HepG2 (cell line): ENCODE results near the gene SPRYD3. TPM values are rescaled to one million over a fixed set of nuclear protein-coding genes. Genes with fewer than 3 reads are reported as not detected.

Source experiments
- ATF5 ChIP-seq: sonication (generic); formaldehyde crosslinking; IDR thresholded peaks from 2 replicates; pipeline ENCODE4 v1.4.0; 2020; ENCODE audit warnings: mild to moderate bottlenecking, low read depth, missing genetic modification reagents
- ATF6 ChIP-seq: sonication (generic); formaldehyde crosslinking; conservative IDR thresholded peaks from 2 replicates; pipeline ENCODE4 v1.4.0; 2020; ENCODE audit warnings: missing genetic modification reagents
- BCL6 ChIP-seq: IDR thresholded peaks from 2 replicates; pipeline ENCODE4 v1.6.1; 2016; ENCODE audit warnings: missing genetic modification reagents, missing compliant biosample characterization
- ELF1 ChIP-seq: sonication (generic); formaldehyde crosslinking; IDR thresholded peaks from 2 replicates; pipeline ENCODE4 v1.4.0; 2020; ENCODE audit warnings: missing genetic modification reagents
- GATAD1 ChIP-seq: IDR thresholded peaks from 2 replicates; pipeline ENCODE4 v1.6.1; 2016; ENCODE audit warnings: missing genetic modification reagents, missing compliant biosample characterization
- HDAC6 ChIP-seq: fragments of 200-600 bp; sonication (generic); IDR thresholded peaks from 2 replicates; pipeline ENCODE4 v1.7.0; 2017; ENCODE audit warnings: mild to moderate bottlenecking, antibody characterized with exemption, low read length, low read depth
- HNRNPL ChIP-seq: fragments of 200-400 bp; formaldehyde crosslinking; IDR thresholded peaks from 2 replicates; pipeline ENCODE4 v1.6.1; 2017; ENCODE audit warnings: mild to moderate bottlenecking, low read depth, low read length
- HOXA3 ChIP-seq: sonication (generic); formaldehyde crosslinking; IDR thresholded peaks from 2 replicates; pipeline ENCODE4 v1.5.0; 2020; ENCODE audit warnings: missing genetic modification reagents
- JUND ChIP-seq: sonication (generic); formaldehyde crosslinking; IDR thresholded peaks from 2 replicates; pipeline ENCODE4 v1.8.0; 2022; ENCODE audit warnings: mild to moderate bottlenecking, missing genetic modification reagents
- MYPOP ChIP-seq: sonication (generic); formaldehyde crosslinking; IDR thresholded peaks from 2 replicates; pipeline ENCODE4 v1.8.1; 2023; ENCODE audit warnings: mild to moderate bottlenecking, moderate library complexity, missing genetic modification reagents
- NR2C2 ChIP-seq: sonication (generic); formaldehyde crosslinking; IDR thresholded peaks from 2 replicates; pipeline ENCODE4 v1.4.0; 2020; ENCODE audit warnings: missing genetic modification reagents, mild to moderate bottlenecking, moderate library complexity, borderline replicate concordance
- RORA ChIP-seq: sonication (generic); formaldehyde crosslinking; IDR thresholded peaks from 2 replicates; pipeline ENCODE4 v1.5.0; 2020; ENCODE audit warnings: mild to moderate bottlenecking, missing genetic modification reagents, moderate library complexity
- XBP1 ChIP-seq: sonication (generic); formaldehyde crosslinking; IDR thresholded peaks from 2 replicates; pipeline ENCODE4 v1.5.0; 2020; ENCODE audit warnings: missing genetic modification reagents
- ZBTB25 ChIP-seq: IDR thresholded peaks from 2 replicates; pipeline ENCODE4 v1.6.1; 2018; ENCODE audit warnings: missing genetic modification reagents
- ZBTB8A ChIP-seq: sonication (generic); formaldehyde crosslinking; IDR thresholded peaks from 2 replicates; pipeline ENCODE4 v1.4.0; 2020; ENCODE audit warnings: mild to moderate bottlenecking, low read depth, missing genetic modification reagents, borderline replicate concordance
- ZGPAT ChIP-seq: IDR thresholded peaks from 2 replicates; pipeline ENCODE4 v1.6.1; 2016; ENCODE audit warnings: mild to moderate bottlenecking
- ZNF251 ChIP-seq: sonication (generic); formaldehyde crosslinking; IDR thresholded peaks from 2 replicates; pipeline ENCODE4 v1.9.0; 2021; ENCODE audit warnings: mild to moderate bottlenecking, missing genetic modification reagents
- ZNF296 ChIP-seq: sonication (generic); formaldehyde crosslinking; conservative IDR thresholded peaks from 2 replicates; pipeline ENCODE4 v1.5.0; 2020; ENCODE audit warnings: mild to moderate bottlenecking, missing genetic modification reagents
- ZNF615 ChIP-seq: sonication (generic); formaldehyde crosslinking; IDR thresholded peaks from 2 replicates; pipeline ENCODE4 v1.5.0; 2020; ENCODE audit warnings: mild to moderate bottlenecking, missing genetic modification reagents, borderline replicate concordance
- ZNF644 ChIP-seq: IDR thresholded peaks from 2 replicates; pipeline ENCODE4 v1.6.1; 2016; ENCODE audit warnings: low read depth
- ZNF777 ChIP-seq: sonication (generic); formaldehyde crosslinking; IDR thresholded peaks from 2 replicates; pipeline ENCODE4 v1.4.0; 2020; ENCODE audit warnings: missing genetic modification reagents
- ZNF788 ChIP-seq: sonication (generic); formaldehyde crosslinking; IDR thresholded peaks from 2 replicates; pipeline ENCODE4 v1.5.0; 2020; ENCODE audit warnings: mild to moderate bottlenecking, missing genetic modification reagents, borderline replicate concordance
- ZNF841 ChIP-seq: sonication (generic); formaldehyde crosslinking; IDR thresholded peaks from 2 replicates; pipeline ENCODE4 v1.8.1; 2023; ENCODE audit warnings: missing genetic modification reagents, borderline replicate concordance
- polyA plus RNA-seq, 8 experiments: library from polyadenylated mRNA; depleted of rRNA in 3 of 8; stranded (reverse) in 7 of 8; unstranded in 1 of 8; fragments of >200 nt; fragmentation: Illumina TruSeq in 4 of 8; extraction: Trizol in 4 of 8; gene quantifications; 2 replicates each; pipeline versions ENCODE4 v1.2.1 to v1.2.3, GENCODE V29; 2011 to 2016; ENCODE audit warnings: low read depth in 4 of 8, missing spikeins in 1 of 8, mixed read lengths in 1 of 8; ENCODE audit not compliant: insufficient read depth in 1 of 8
- total RNA-seq, 5 experiments: library from RNA; depleted of rRNA; stranded (reverse); fragments of >200 nt; fragmentation: Illumina TruSeq; extraction: Trizol; gene quantifications; 2 replicates each; pipeline ENCODE4 v1.2.3, GENCODE V29; 2016; ENCODE audit warnings: low read depth in 1 of 5

SPRYD3 gene
- total and polyA plus RNA-seq, 2 of the 13 experiments (the other 11 are each of a cell fraction or from before 2014, with no cell fraction given), result 9.0 to 9.2 TPM

GRCh38 chr12:53079226-53080117 is at the start of gene SPRYD3 (continued):
- TF ChIP-seq ZNF788 (no peak; the same call in 1 of the 2 replicates), BCL6 (CRISPR knock-in tag) (no peak), ATF5 (CRISPR knock-in tag) (no peak), MYPOP (no peak), RORA (CRISPR knock-in tag) (no peak), JUND (CRISPR knock-in tag) (no peak), ATF6 (no peak), ZGPAT (CRISPR knock-in tag) (0 out of 2 replicates have a peak, but pooled peaks have one; percentile 82), HOXA3 (CRISPR knock-in tag) (peak; percentile 68), ELF1 (CRISPR knock-in tag) (peak; percentile 91), ZNF251 (CRISPR knock-in tag) (no peak), HNRNPL (0 out of 2 replicates have a peak, but pooled peaks have one; percentile 66), ZNF841 (CRISPR knock-in tag) (no peak), ZNF615 (CRISPR knock-in tag) (no peak), ZBTB25 (CRISPR knock-in tag) (peak; percentile 95), ZBTB8A (no peak), ZNF296 (CRISPR knock-in tag) (no peak), XBP1 (no peak; the same call in none of the 2 replicates), NR2C2 (CRISPR knock-in tag) (no peak; the same call in 1 of the 2 replicates), HDAC6 (no peak), ZNF644 (CRISPR knock-in tag) (no peak), ZNF777 (CRISPR knock-in tag) (peak; percentile 70), GATAD1 (CRISPR knock-in tag) (peak; percentile 66)
